Peyer's patch (tissue), 4 donors: ENCODE results near the gene OR1Q1.

Experiments
- CTCF ChIP-seq, 6 experiments: fragments of 450-650 bp in 4 of 6; fragments of 200-600 bp in 2 of 6; sonication (generic) in 1 of 6; IDR thresholded peaks; one replicate each; pipeline ENCODE4 v1.5.1; 2017 to 2019; ENCODE audit warnings: antibody characterized with exemption in 6 of 6, mild to moderate bottlenecking in 3 of 6, moderate library complexity in 1 of 6
- POLR2A ChIP-seq, 2 donors: fragments of 450-650 bp; IDR thresholded peaks; one replicate each; pipeline ENCODE4 v1.5.1; 2017; ENCODE audit warnings: antibody characterized with exemption in 2 of 2, mild to moderate bottlenecking in 2 of 2, moderate library complexity in 2 of 2

- TF ChIP-seq CTCF (IDR thresholded peaks at IDR 0.05), result no peak
- no peak for TF ChIP-seq POLR2A (IDR thresholded peaks at IDR 0.05)
These were observed 43.0 kb downstream of the OR1Q1 start, which contains the start of gene OR1B1 for GRCh38 chr9:122657527-122657926.
